WI38 (cell line): ENCODE results near the gene TSC2.
"Not testable (repeated sequence)": the region's sequence is repeated elsewhere in the genome, so short reads cannot be mapped to it uniquely, and the experiment has no call there.

Experiments
- H3K4me3 ChIP-seq: 2 replicates; pipeline ENCODE4 v1.5.1; 2011; ENCODE audit warnings: low read depth, mild to moderate bottlenecking, control low read depth, low read length
- TF ChIP-seq, protein P1 (sequence below): IDR thresholded peaks from 2 replicates; pipeline ENCODE4 v1.5.1; 2012; ENCODE audit warnings: low read depth, mild to moderate bottlenecking, control low read depth, low read length

The TSC2 gene

DNA sequence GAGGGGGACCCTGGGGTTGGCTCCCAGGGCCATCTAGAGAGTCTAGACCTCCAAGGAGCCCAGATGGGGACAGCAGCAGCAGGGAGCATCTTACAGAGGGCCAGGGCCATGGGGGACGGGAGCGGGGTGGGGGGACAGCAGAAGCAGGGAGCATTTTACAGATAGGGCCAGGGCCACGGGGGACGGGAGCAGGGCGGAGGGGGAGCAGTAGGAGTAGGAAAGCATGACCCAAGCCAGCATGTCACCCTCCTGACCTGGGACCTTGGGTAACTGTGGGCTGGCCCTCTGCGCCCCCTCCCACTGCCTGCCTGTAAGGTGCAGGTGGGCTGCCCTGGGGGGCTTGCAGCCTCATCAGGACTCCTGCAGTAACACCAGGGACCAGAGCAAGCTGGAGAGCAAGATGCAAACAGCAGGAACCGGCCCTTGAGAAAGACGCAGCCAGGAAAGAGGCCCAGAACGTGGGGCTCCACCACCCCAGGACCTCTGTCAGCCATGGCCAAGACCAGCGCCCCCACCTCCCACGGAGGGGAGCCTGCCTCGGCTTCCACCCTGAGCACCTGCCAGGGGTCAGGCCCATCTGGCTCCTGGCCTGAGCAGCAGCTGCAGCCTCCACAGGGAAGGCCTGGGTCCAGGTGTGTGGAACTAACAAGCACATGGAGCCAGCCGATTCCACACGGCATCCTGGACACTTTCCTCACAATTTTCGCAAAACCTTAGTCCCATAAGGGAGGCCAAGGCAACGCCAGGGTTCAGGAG, 40.5 kb upstream of the TSC2 start:
- TF ChIP-seq, protein P1, sequence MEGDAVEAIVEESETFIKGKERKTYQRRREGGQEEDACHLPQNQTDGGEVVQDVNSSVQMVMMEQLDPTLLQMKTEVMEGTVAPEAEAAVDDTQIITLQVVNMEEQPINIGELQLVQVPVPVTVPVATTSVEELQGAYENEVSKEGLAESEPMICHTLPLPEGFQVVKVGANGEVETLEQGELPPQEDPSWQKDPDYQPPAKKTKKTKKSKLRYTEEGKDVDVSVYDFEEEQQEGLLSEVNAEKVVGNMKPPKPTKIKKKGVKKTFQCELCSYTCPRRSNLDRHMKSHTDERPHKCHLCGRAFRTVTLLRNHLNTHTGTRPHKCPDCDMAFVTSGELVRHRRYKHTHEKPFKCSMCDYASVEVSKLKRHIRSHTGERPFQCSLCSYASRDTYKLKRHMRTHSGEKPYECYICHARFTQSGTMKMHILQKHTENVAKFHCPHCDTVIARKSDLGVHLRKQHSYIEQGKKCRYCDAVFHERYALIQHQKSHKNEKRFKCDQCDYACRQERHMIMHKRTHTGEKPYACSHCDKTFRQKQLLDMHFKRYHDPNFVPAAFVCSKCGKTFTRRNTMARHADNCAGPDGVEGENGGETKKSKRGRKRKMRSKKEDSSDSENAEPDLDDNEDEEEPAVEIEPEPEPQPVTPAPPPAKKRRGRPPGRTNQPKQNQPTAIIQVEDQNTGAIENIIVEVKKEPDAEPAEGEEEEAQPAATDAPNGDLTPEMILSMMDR = no peak
- peak overlapping the region; percentile 84 for H3K4me3 ChIP-seq

DNA sequence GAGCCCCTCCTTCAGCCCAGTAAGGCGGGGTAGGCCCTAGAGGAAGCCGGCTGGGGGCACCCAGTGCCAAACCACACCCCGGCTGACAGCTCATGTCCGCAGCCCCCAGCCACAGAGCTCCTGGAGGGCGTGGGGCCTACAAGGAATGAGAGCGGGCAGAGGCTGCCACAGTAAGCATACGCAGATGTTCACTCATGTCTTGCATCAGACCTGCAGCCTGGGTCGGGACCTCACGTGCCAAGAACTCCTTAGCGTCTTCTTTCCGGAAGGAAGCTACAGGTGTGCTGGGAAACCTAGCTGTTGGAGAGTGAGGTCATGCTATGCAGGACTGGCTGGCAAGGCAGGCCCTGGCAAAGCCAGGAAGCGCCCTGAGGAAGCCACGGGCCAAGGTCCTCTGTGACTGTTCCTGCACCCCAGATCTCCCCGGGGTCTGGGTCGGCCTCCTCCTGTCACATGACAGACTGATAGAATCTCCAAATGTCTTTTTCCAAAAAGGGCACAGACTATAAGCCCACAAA, 39.7 kb upstream of the TSC2 start:
- TF ChIP-seq, protein P1 = no peak
- peak overlapping the region; percentile 84 for H3K4me3 ChIP-seq

DNA sequence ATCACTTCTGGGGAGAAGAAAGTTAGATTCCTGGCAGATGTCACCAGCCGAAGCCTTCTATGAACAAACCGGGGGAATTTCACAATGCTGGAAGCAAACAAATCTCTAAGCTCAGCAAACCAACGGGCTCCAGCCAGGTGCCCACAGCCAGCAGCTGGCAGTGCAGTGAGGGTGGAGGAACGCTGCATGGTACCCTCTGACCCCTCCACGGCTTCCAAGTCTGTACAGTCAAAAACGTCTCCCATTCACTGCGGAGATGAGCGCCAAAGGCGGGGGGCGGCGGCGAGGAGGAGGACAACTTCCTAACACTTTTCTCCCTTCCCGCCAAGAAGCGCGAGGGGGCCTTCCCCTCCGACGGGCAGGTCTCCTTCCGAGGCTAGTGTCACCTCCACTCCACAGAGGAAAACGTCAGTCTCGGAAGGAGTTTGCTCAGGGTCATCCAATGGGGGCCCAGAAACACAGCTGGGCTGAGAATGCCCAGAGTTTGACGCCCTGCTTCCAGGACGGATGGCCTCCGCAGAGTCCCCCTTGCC, 39.1 kb upstream of the TSC2 start:
- TF ChIP-seq, protein P1 = no peak
- peak overlapping the region; percentile 84 for H3K4me3 ChIP-seq

DNA sequence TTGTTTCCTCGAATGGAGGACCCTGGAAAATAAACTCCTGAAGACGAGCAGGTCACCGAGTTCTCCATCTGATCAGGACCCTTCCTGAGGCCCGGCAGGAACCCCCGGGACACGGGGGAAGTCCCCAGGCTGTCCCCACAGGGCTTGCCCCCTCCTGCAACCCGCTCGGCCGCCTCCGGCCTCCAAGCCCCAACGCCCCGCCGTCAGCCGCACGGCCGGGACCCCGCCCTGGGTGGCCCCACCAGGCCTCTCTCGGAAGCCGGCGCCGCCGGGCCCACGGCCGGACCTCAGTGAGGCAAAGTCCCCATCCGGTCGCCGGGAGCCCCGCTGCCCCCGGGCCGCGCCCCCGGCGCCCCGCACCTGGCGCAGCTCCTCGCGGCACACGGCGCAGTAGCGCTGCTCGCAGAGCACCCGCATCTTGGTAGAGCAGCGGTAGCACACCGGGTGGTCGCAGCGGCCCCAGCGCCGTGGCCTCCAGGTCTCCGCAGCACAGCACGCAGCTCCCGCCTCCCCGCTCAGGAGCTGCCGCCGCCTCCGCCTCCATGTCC, 38.5 kb upstream of the TSC2 start:
- peak overlapping the region; percentile 84 for H3K4me3 ChIP-seq
- TF ChIP-seq, protein P1 = no peak

DNA sequence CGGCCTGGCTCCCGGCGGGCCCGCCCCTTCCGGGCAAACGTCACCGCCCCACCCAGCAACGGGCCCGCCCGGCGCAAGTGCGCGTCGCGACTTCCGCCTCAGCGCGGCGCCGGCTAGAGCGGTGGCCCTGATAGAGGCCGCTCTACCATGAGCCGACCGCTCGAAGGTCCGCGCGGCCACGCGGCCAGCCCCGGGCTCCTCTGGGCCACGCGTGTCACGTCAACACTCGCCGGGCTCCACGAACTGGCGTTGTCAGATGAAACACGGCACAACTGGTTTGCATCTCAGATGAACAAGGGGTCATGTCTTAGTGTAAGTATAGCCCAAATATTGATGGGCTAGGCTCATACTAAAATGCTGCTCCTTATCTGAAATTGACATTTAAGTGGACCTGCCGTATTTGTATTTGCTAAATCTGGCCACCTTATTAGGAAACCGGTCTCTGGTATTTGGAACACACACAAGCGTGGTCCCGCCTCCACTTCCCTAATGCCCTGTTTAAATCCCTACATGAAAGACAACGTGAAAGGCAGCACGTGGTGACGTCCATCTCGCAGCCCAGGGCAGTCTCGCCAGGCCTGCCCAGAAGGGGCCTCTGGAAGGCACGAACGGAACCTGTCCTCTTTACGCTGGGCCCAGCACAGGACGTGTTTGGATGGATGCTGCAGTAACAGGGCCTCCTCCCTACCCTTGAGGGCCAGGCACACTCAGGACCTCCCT, 37.8 kb upstream of the TSC2 start, which contains the start of gene ZNF598:
TSS of gene ZNF598 (minus strand) at position 31 of the 720 bp plus-strand sequence.
- H3K4me3 ChIP-seq = peak within 1 kb of the TSS; percentile 84
- TF ChIP-seq, protein P1 = no peak

DNA sequence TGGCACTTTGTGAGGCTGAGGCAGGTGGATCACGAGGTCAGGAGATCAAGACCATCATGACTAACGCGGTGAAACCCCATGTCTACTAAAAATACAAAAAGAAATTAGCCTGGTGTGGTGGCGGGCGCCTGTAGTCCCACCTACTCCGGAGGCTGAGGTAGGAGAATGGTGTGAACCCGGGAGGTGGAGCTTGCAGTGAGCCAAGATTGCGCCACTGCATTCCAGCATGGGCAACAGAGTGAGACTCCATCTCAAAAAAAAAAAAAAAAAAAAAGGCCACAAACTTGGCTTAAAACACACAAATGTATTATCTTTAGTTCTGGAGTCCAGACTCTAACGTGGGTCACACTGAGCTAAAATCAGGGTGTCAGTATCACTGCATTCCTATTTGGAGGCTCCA, 36.1 kb upstream of the TSC2 start:
- H3K4me3 ChIP-seq = not testable (repeated sequence)

DNA sequence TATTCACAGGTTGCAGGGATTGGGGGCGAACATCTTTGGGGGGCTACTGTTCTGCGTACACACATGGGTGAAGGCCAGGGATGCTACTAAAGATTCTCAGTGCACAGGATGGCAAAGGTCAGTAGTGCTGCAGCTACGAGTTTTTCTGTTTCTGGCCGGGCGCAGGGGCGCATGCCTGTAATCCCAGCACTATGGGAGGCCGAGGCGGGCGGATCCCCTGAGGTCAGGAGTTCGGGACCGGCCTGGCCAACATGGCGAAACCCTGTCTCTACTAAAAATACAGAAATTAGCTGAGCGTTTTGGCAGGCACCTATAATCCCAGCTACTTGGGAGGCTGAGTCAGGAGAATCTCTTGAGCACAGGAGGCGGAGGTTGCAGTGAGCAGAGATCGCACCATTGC, 34.3 kb upstream of the TSC2 start:
- no peak overlapping the region for H3K4me3 ChIP-seq
- TF ChIP-seq, protein P1 = no peak
